Fibroblast of mammary gland (primary cell): ENCODE measurements around the gene NR4A1.

Source experiments
- DNase-seq: peaks from one replicate; pipeline ENCODE4 v3.0.0-alpha.2; 2010; ENCODE audit warnings: low read depth
- H3K4me3 ChIP-seq: 2 replicates; pipeline ENCODE4 v1.5.1; 2011; ENCODE audit warnings: low read depth, mild to moderate bottlenecking, low read length, moderate library complexity; ENCODE audit not compliant: control insufficient read depth
- TF ChIP-seq, protein P1 (sequence below): conservative IDR thresholded peaks from 2 replicates; pipeline ENCODE4 v1.5.1; 2011; ENCODE audit warnings: low read depth, low read length, inconsistent platforms; ENCODE audit not compliant: control insufficient read depth, insufficient read depth

The NR4A1 gene

DNA sequence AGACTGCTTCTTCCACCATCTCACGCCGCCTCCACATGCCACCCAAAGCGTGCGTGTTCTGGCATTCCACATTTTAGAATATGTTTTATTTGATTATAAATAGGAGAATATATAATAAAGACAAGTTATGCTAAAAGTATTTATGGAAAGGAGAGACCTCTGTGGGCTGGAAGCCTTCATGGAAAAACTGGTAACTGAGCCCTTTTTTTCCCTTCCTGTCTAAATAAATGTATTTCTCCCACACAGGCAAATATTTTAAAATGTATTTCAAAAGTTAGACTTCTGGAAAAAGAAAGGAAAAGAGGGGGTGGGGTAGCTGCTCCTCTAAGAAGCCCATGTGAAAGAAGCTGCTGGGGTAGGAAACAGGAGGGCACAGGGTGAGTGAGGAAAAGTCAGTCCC is 16.1 kb upstream of the NR4A1 start:
- TF ChIP-seq, protein P1, sequence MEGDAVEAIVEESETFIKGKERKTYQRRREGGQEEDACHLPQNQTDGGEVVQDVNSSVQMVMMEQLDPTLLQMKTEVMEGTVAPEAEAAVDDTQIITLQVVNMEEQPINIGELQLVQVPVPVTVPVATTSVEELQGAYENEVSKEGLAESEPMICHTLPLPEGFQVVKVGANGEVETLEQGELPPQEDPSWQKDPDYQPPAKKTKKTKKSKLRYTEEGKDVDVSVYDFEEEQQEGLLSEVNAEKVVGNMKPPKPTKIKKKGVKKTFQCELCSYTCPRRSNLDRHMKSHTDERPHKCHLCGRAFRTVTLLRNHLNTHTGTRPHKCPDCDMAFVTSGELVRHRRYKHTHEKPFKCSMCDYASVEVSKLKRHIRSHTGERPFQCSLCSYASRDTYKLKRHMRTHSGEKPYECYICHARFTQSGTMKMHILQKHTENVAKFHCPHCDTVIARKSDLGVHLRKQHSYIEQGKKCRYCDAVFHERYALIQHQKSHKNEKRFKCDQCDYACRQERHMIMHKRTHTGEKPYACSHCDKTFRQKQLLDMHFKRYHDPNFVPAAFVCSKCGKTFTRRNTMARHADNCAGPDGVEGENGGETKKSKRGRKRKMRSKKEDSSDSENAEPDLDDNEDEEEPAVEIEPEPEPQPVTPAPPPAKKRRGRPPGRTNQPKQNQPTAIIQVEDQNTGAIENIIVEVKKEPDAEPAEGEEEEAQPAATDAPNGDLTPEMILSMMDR = no peak
- no peak for DNase-seq
- no peak overlapping the region for H3K4me3 ChIP-seq

GRCh38 chr12:52035926-52036325 is 15.3 kb upstream of the NR4A1 start:
- TF ChIP-seq, protein P1 = no peak
- no peak overlapping the region for H3K4me3 ChIP-seq
- DNase-seq = no peak

GRCh38 chr12:52036587-52037171 is 14.6 kb upstream of the NR4A1 start:
- H3K4me3 ChIP-seq = peak overlapping the region; percentile 28
- TF ChIP-seq, protein P1 = no peak
- DNase-seq = peak; percentile 60

DNA sequence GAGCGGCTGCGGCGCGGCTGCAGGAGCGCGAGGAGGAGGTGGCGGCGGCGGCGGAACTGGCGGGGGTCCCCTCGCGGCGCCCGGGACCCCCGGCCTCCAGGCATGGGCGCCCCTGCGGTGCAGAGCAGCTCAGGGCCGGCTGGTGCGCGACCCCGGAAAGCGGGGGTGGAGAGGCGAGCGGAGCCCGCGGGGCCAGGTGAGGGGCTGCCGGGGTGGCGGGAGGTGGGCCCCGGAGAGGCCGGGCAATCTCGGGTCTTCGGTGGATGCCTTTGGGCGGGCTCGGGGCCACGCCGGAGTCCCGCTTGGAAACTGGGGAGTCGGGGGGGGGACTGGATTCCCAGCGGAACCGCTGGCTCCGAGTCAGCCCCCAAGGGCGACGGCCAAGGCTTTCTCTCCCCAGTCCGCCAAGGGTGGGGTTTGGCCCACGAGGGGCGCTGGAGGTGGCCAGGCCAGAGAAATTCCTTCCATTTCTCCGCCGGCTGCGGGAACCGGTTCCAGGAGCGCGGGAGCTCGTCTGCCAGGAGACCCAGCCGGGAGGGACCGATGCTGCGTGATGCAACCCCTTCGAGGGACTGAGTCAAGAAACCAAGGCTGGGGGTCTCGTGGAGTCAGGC is 13.9 kb upstream of the NR4A1 start:
- H3K4me3 ChIP-seq = peak overlapping the region; percentile 56
- TF ChIP-seq, protein P1 = peak; percentile 2

DNA sequence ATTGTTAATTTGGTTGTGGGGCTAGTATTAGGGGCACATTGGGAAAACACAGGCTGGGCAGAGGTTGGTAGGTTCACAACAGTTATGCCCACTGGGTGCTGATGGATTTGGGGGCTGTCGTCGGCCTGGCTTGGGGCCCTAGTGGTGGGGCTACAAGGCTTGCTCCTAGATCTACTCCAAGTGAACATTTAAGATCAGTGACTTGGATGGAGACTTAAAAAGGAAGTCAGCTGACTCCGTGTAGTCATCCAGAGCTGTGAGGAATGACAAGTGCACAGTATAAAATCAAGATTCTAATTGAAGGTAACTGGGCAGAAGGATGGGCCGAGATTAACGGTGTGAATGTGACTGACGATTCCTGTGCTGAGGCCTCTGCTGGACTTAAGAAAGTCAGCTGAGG is 12.8 kb upstream of the NR4A1 start:
- peak; percentile 53 for DNase-seq
- TF ChIP-seq, protein P1 = no peak
- no peak overlapping the region for H3K4me3 ChIP-seq

More for the DNA sequence above, 13.9 kb upstream of the NR4A1 start:
- peak; percentile 54 for DNase-seq

DNA sequence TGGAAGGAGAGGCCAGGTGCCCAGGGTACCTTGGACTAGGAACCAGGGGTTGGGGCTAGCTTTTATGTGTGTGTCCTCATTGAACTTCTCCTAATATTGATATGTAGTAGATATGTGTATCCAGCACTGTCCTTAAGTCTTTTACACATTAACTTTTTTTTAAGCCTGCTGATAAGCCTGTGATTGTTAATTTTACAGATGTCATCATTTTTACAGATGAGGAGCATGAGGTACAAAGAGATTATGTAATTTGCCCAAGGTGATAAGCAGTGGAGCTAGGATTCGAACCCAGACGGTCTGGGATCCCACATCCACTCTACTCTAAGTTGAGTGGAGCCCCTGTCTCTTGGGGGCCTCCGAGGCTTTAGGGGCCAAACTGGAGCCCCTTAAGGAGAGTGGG is 10.2 kb upstream of the NR4A1 start:
- no peak overlapping the region for H3K4me3 ChIP-seq
- TF ChIP-seq, protein P1 = no peak
- no peak for DNase-seq
